ENCODE data around the gene PARD3. TPM values are rescaled to one million over a fixed set of nuclear protein-coding genes. Genes with fewer than 3 reads are reported as not detected.

PARD3 gene
- total RNA-seq, 1 experiment from 2014 or later: 46.3 TPM

DNA sequence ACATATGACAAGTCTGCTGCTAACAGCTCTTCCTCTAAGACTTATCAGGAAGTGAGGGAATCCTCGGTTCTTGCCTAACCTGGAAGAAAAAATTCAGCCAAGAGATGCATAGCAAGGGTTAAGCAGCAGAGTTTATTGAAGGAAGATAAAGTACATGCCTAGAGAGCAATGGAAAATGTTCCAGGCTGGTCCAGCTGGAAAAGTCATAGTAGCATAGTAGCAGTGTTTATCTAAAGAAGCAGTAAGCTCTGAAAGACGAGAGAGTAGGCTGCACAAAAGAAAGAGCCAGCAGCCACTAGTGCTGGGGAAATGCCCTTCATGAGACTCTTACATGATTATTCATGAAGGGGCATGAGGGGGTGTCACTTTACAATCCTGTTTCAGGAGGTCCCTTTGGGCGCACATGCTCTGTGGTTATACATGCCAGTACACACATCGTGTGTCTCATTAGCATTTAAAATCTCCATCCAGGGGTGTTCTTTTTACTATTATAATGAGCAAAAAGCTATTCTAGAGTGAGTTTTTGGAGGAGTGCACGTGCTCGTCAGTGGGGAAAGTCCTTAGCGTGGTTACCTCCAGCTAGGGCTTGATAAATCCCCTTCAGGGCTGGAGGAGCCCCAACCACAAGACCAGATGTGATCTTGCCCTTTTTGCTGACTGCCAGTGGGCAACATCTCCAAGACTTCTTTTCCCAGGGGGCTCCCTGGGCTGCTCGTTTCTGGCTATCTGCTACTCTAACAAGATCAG, 716.1 kb downstream of the PARD3 start:
- Histone ChIP-seq H3K9me2 (ENCODE audit: insufficient read depth) (no peaks in the 10 kb centered on the region), H3K9me3 (ENCODE audit: control insufficient read depth in 1 of 2, insufficient read depth in 1 of 2, low read depth in 1 of 2, low read length in 2 of 2) (no peaks in the 10 kb centered on the region), H3K27ac (ENCODE audit: low read depth, low read length) (no peak overlapping the region), H3K27me3 (ENCODE audit: insufficient read depth, low read length) (no peaks in the 10 kb centered on the region), H3K79me2 (ENCODE audit: insufficient read depth, low read length) (no peaks in the 10 kb centered on the region), H3K4me3 (replicated peaks in 1 of 2; ENCODE audit: low read depth in 1 of 2, low read length in 2 of 2) (no peak overlapping the region), H2AFZ (ENCODE audit: low read depth, low read length, poor library complexity, severe bottlenecking) (no peak overlapping the region), H3K4me2 (ENCODE audit: low read length) (no peak overlapping the region), H4K20me1 (ENCODE audit: insufficient read depth) (no peaks in the 10 kb centered on the region), H3K4me1 (ENCODE audit: control insufficient read depth in 1 of 2, insufficient read depth in 2 of 2, low read length in 2 of 2) (no peaks in the 10 kb centered on the region), H3K36me3 (ENCODE audit: control insufficient read depth in 1 of 2, insufficient read depth in 2 of 2, low read length in 2 of 2) (no peaks in the 10 kb centered on the region), H3K9ac (ENCODE audit: low read length) (no peak overlapping the region)
- ATAC-seq (no peak), DNase-seq (ENCODE audit: low read depth, low spot score) (no peak)
- TF ChIP-seq EZH2 (IDR thresholded peaks at IDR 0.05) (no peak), ZNF274 (IDR thresholded peaks at IDR 0.05; ENCODE audit: low read depth, low read length) (no peak), SP1 (IDR thresholded peaks at IDR 0.05; ENCODE audit: low read depth) (no peak)
- TF ChIP-seq, protein P1, sequence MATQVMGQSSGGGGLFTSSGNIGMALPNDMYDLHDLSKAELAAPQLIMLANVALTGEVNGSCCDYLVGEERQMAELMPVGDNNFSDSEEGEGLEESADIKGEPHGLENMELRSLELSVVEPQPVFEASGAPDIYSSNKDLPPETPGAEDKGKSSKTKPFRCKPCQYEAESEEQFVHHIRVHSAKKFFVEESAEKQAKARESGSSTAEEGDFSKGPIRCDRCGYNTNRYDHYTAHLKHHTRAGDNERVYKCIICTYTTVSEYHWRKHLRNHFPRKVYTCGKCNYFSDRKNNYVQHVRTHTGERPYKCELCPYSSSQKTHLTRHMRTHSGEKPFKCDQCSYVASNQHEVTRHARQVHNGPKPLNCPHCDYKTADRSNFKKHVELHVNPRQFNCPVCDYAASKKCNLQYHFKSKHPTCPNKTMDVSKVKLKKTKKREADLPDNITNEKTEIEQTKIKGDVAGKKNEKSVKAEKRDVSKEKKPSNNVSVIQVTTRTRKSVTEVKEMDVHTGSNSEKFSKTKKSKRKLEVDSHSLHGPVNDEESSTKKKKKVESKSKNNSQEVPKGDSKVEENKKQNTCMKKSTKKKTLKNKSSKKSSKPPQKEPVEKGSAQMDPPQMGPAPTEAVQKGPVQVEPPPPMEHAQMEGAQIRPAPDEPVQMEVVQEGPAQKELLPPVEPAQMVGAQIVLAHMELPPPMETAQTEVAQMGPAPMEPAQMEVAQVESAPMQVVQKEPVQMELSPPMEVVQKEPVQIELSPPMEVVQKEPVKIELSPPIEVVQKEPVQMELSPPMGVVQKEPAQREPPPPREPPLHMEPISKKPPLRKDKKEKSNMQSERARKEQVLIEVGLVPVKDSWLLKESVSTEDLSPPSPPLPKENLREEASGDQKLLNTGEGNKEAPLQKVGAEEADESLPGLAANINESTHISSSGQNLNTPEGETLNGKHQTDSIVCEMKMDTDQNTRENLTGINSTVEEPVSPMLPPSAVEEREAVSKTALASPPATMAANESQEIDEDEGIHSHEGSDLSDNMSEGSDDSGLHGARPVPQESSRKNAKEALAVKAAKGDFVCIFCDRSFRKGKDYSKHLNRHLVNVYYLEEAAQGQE (IDR thresholded peaks at IDR 0.05; ENCODE audit: low read depth): no peak
- ChIA-PET POLR2A (no interaction called here), RAD21 (ENCODE audit: low non-redundant PET in 1 of 2, low total read pairs in 2 of 2, uncharacterized antibody in 2 of 2, unreplicated experiment in 2 of 2) (no interaction called here), CTCF (no interaction called here)
- no TSS peak for BruUV-seq (replicated peaks)
- intact Hi-C loops (cut with micrococcal nuclease): no loop called here

DNA sequence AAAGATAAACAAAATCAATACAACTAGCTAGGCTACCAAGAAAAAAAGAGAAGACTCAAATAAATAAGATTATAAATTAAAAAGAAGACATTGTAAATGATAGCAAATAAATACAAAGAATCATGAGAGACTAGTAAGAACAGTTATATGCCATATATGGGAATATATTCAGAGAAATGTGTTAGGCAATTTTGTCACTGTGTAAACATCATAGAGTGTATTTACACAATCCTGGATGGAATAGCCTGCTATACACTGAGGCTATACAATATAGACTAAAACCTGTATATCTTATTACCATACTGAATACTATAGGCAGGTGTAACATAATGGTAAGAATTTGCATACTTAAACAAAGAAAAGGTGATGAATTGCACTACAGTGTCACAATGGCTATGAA, 717.4 kb downstream of the PARD3 start:
- no peak overlapping the region for H3K9ac ChIP-seq (ENCODE audit: low read length)
- H3K79me2 ChIP-seq (ENCODE audit: insufficient read depth, low read length): no peaks in the 10 kb centered on the region
- no peaks in the 10 kb centered on the region for H3K9me3 ChIP-seq (ENCODE audit: control insufficient read depth in 1 of 2, insufficient read depth in 1 of 2, low read depth in 1 of 2, low read length in 2 of 2)
- intact Hi-C loops (cut with micrococcal nuclease): no loop called here
- TF ChIP-seq, protein P2, sequence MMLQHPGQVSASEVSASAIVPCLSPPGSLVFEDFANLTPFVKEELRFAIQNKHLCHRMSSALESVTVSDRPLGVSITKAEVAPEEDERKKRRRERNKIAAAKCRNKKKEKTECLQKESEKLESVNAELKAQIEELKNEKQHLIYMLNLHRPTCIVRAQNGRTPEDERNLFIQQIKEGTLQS (IDR thresholded peaks at IDR 0.05): no peak
- TF ChIP-seq FOSL1 (IDR thresholded peaks at IDR 0.05; ENCODE audit: low read depth): no peak
- no peak for TF ChIP-seq YY1 (IDR thresholded peaks at IDR 0.05; ENCODE audit: extremely low read depth, insufficient replicate concordance, low read depth, low read length)
- DNase-seq (ENCODE audit: low read depth, low spot score): no peak
- ATAC-seq: no peak
- no peak overlapping the region for H3K4me2 ChIP-seq (ENCODE audit: low read length)
- H3K36me3 ChIP-seq (ENCODE audit: control insufficient read depth in 1 of 2, insufficient read depth in 2 of 2, low read length in 2 of 2): no peaks in the 10 kb centered on the region
- RAD21 ChIA-PET (ENCODE audit: low non-redundant PET in 1 of 2, low total read pairs in 2 of 2, uncharacterized antibody in 2 of 2, unreplicated experiment in 2 of 2): no interaction called here
- no peaks in the 10 kb centered on the region for H3K27me3 ChIP-seq (ENCODE audit: insufficient read depth, low read length)
- no peaks in the 10 kb centered on the region for H4K20me1 ChIP-seq (ENCODE audit: insufficient read depth)
- no TSS peak for BruUV-seq (replicated peaks)
- H3K4me1 ChIP-seq (ENCODE audit: control insufficient read depth in 1 of 2, insufficient read depth in 2 of 2, low read length in 2 of 2): no peaks in the 10 kb centered on the region
- no peak overlapping the region for H3K4me3 ChIP-seq (replicated peaks in 1 of 2; ENCODE audit: low read depth in 1 of 2, low read length in 2 of 2)
- POLR2A ChIA-PET: no interaction called here
- CTCF ChIA-PET: no interaction called here
- H2AFZ ChIP-seq (ENCODE audit: low read depth, low read length, poor library complexity, severe bottlenecking): no peak overlapping the region
- H3K9me2 ChIP-seq (ENCODE audit: insufficient read depth): no peaks in the 10 kb centered on the region
- H3K27ac ChIP-seq (ENCODE audit: low read depth, low read length): no peak overlapping the region

All from HCT116 (cell line).